GM12874 (cell line): ENCODE results near the gene TEN1.

Experiments
- TF ChIP-seq, protein P1 (sequence below): IDR thresholded peaks from 2 replicates; pipeline ENCODE4 v1.5.1; 2011; ENCODE audit warnings: low read depth, mild to moderate bottlenecking, control low read depth, low read length, moderate library complexity; ENCODE audit not compliant: insufficient read depth

TEN1 gene

DNA sequence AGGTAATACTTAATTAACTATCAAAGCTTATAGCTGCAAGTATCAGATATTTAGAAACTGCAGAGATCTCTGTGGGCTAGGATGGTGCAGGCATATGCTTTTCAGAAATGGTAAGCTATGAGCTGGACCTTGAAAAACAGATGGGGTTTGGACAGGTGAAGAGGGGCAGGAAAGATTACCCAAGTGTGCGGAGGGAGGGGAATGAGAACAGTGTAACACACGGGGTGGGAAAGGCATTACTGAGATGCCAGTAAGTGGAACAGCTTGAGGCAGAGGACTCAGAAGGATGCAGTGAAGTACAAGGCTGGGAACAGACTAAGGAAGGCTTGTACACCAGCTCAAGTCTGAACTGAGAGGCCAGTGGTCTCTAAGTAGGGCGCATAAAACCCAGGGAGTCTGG is 70.2 kb downstream of the TEN1 start:
- TF ChIP-seq, protein P1, sequence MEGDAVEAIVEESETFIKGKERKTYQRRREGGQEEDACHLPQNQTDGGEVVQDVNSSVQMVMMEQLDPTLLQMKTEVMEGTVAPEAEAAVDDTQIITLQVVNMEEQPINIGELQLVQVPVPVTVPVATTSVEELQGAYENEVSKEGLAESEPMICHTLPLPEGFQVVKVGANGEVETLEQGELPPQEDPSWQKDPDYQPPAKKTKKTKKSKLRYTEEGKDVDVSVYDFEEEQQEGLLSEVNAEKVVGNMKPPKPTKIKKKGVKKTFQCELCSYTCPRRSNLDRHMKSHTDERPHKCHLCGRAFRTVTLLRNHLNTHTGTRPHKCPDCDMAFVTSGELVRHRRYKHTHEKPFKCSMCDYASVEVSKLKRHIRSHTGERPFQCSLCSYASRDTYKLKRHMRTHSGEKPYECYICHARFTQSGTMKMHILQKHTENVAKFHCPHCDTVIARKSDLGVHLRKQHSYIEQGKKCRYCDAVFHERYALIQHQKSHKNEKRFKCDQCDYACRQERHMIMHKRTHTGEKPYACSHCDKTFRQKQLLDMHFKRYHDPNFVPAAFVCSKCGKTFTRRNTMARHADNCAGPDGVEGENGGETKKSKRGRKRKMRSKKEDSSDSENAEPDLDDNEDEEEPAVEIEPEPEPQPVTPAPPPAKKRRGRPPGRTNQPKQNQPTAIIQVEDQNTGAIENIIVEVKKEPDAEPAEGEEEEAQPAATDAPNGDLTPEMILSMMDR: no peak

DNA sequence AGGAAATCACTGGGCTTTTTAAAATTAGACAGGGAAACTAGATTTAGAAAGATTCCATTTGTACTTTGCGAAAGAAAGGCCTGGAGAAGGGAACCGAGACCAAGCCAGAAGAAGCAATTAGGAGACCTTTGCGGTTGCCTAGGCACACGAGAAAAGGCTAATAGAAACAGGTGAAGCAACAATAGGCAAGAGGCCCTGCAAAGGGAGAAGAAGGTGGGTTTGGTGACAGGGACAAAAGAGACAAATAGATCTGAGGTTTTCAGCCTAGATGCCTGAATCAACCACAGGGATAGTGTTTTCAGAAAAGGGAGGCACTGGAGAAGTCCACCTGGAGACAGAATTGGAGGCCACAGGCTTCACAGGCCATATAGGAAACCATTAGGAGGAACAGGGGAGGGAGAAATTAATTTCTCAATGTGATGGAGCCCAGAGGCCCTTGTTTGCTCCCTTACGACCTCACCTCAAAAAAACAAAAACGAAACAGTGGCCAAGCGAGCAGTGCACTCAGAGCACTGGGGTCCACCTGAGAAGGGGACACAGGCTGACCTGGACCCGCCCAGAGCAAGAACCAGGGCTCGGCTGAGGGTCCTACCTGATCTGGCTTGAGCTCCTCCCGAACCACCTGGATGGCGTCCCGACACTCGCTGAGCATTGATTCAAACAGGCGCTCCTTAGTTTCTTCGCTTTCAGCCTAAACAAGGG is 70.9 kb downstream of the TEN1 start:
- TF ChIP-seq, protein P1: no peak
